ENCODE results near the gene MSL1. TPM values are rescaled to one million over a fixed set of nuclear protein-coding genes. Genes with fewer than 3 reads are reported as not detected.

MSL1 gene
- total and polyA plus RNA-seq, 9 of the 15 experiments (the other 6 are each of a cell fraction or from before 2014, with no cell fraction given): 13.8 to 120 (median 61.9) TPM

GRCh38 chr17:40076591-40076990, 45.2 kb upstream of the MSL1 start:
- peaks cover 41% of the 10 kb centered on the region; the same call in 2 of the 3 replicates for H3K36me3 ChIP-seq (ENCODE audit: control insufficient read depth, insufficient read depth, low read length)
- H2AFZ ChIP-seq (ENCODE audit: low read depth, low read length): no peak overlapping the region
- intact Hi-C loops (cut with micrococcal nuclease) (no loop called here), in situ Hi-C loops (cut with MboI) (no loop called here)
- H3K4me1 ChIP-seq (replicated peaks in 1 of 2; ENCODE audit: control insufficient read depth in 2 of 2, insufficient read depth in 2 of 2, low read length in 2 of 2): peaks cover 49 to 50% of the 10 kb centered on the region in 2 experiments
- H3K27me3 ChIP-seq (ENCODE audit: control insufficient read depth in 2 of 2, insufficient read depth in 2 of 2, low read length in 2 of 2): no peaks in the 10 kb centered on the region
- WGBS (ENCODE audit: insufficient coverage, low coverage, missing lambda C conversion rate): 56% methylated on average over 7 of the region's 7 CpGs
- peak overlapping the region; percentile 73; the same call in 2 of the 3 replicates for H3K27ac ChIP-seq (ENCODE audit: extremely low read depth, low read depth, low read length)
- H3K79me2 ChIP-seq (ENCODE audit: control insufficient read depth, insufficient read depth, low read length): peaks cover 30% of the 10 kb centered on the region
- BruUV-seq (replicated peaks): TSS peak; percentile 21
- H3K4me3 ChIP-seq: no peak overlapping the region
- no peaks in the 10 kb centered on the region for H4K20me1 ChIP-seq (replicated peaks; ENCODE audit: control insufficient read depth, insufficient read depth, low read length)
- FAIRE-seq: peak; percentile 75
- H3K9ac ChIP-seq (ENCODE audit: insufficient read depth in 1 of 2, low read depth in 2 of 2, low read length in 2 of 2): peak overlapping the region; percentile 37 to 87
- peak in 2 of 4 experiments; percentile 47 to 73 for DNase-seq (ENCODE audit: extremely low read depth in 1 of 4, low spot score in 3 of 4)
- POLR2A ChIA-PET: interaction anchor here (1.1 to 3.2 kb wide), 5 partner anchors 11 to 37 kb away, joined by 3 to 29 read pairs (median 8); partner anchors contain the start of gene NR1D1
- H3K9me1 ChIP-seq (ENCODE audit: control insufficient read depth, insufficient read depth, low read length): no peaks in the 10 kb centered on the region
- CTCF ChIA-PET (ENCODE audit: low intra/inter-chr PET ratio): interaction anchor here (0.6 to 1.1 kb wide), 3 partner anchors 9 to 50 kb away, joined by 3 read pairs; no protein-coding TSS in a partner anchor
- peak overlapping the region; percentile 71 for H3K4me2 ChIP-seq (ENCODE audit: insufficient read depth, low read length)
- H3K9me3 ChIP-seq (replicated peaks; ENCODE audit: control insufficient read depth, insufficient read depth, low read depth, low read length): no peaks in the 10 kb centered on the region
- peak; percentile 10; the same call in 2 of the 3 replicates for ATAC-seq
- TF ChIP-seq STAT6 (CRISPR knock-in tag; IDR thresholded peaks at IDR 0.05) (no peak), EP400 (IDR thresholded peaks at IDR 0.05) (no peak), CXXC5 (CRISPR knock-in tag; IDR thresholded peaks at IDR 0.05) (peak; percentile 35; the same call in 1 of the 2 replicates), POLR2AphosphoS2 (IDR thresholded peaks at IDR 0.05; ENCODE audit: low read length) (no peak), LEF1 (IDR thresholded peaks at IDR 0.05) (peak; percentile 50; the same call in 1 of the 2 replicates), ATF3 (IDR thresholded peaks at IDR 0.05) (peak; percentile 47; the same call in 1 of the 2 replicates), ATF3 (CRISPR knock-in tag; conservative IDR thresholded peaks at IDR 0.05) (no peak), GATAD2B (IDR thresholded peaks at IDR 0.05; ENCODE audit: borderline replicate concordance) (no peak), USF2 (CRISPR knock-in tag; IDR thresholded peaks at IDR 0.05) (peak; percentile 33; the same call in 1 of the 2 replicates), CBFA2T3 (IDR thresholded peaks at IDR 0.05) (peak; percentile 79), KLF6 (CRISPR knock-in tag; IDR thresholded peaks at IDR 0.05; ENCODE audit: borderline replicate concordance) (no peak), PHF8 (IDR thresholded peaks at IDR 0.05; ENCODE audit: borderline replicate concordance, low read length) (no peak), ZNF197 (CRISPR knock-in tag; IDR thresholded peaks at IDR 0.05; ENCODE audit: low read depth) (no peak), ARID4B (CRISPR knock-in tag; IDR thresholded peaks at IDR 0.05) (no peak)
